GM18526 (cell line): ENCODE data around the gene SSNA1.

Experiments
- POLR2A ChIP-seq: IDR thresholded peaks from 3 replicates; pipeline ENCODE4 v1.6.1; 2011; ENCODE audit not compliant: insufficient read length; ENCODE audit errors: extremely low read depth

Gene SSNA1

GRCh38 chr9:137188490-137189296, at the start of gene SSNA1, which contains the start of gene ANAPC2:
SSNA1 (plus strand) TSS chr9:137188676; CDS start chr9:137188727, 51 bp downstream.
ANAPC2 (minus strand) TSS chr9:137188560; CDS start chr9:137188532, 28 bp downstream.
- peak; percentile 93 for TF ChIP-seq POLR2A

GRCh38 chr9:137138722-137139467, 49.6 kb upstream of the SSNA1 start, which contains the start of gene GRIN1:
GRIN1 (plus strand) TSS chr9:137139154; CDS start chr9:137139487, 333 bp downstream.
- no peak for TF ChIP-seq POLR2A

GRCh38 chr9:137139468-137140150, 48.9 kb upstream of the SSNA1 start:
- TF ChIP-seq POLR2A, result no peak

GRCh38 chr9:137140151-137141012, 48.1 kb upstream of the SSNA1 start:
- no peak for TF ChIP-seq POLR2A

- TF ChIP-seq POLR2A, result no peak
Measured at GRCh38 chr9:137141050-137141810, 47.2 kb upstream of the SSNA1 start.

GRCh38 chr9:137141976-137142936, 46.2 kb upstream of the SSNA1 start:
- TF ChIP-seq POLR2A, result no peak

- no peak for TF ChIP-seq POLR2A
Measured at GRCh38 chr9:137143459-137143858, 45.0 kb upstream of the SSNA1 start.

GRCh38 chr9:137145731-137146526, 42.5 kb upstream of the SSNA1 start:
- TF ChIP-seq POLR2A, result no peak

- TF ChIP-seq POLR2A, result no peak
Measured at GRCh38 chr9:137146527-137146918, 42.0 kb upstream of the SSNA1 start.

- TF ChIP-seq POLR2A, result no peak
Measured at GRCh38 chr9:137147091-137147792, 41.2 kb upstream of the SSNA1 start.

GRCh38 chr9:137147793-137148160, 40.7 kb upstream of the SSNA1 start:
- no peak for TF ChIP-seq POLR2A
